ENCODE results near the gene GLI1. TPM values are rescaled to one million over a fixed set of nuclear protein-coding genes. Genes with fewer than 3 reads are reported as not detected.
"Not testable (repeated sequence)": the region's sequence is repeated elsewhere in the genome, so short reads cannot be mapped to it uniquely, and the experiment has no call there.

The GLI1 gene
- 0.47 TPM for total RNA-seq
- polyA plus RNA-seq = under 1 TPM in 3 of 4 donors, not detected in 1; 0.07 to 0.23 (median 0.13) TPM

- peaks cover 40% of the 10 kb centered on the region for H3K4me1 ChIP-seq (ENCODE audit: control insufficient read depth, insufficient read depth, low read length, poor library complexity, severe bottlenecking)
- H3K4me1 Mint-ChIP-seq = peaks cover 5 to 54% (median 33%) of the 10 kb centered on the region in 4 donors
- peak within 1 kb of the TSS; percentile 83 for H3K27ac ChIP-seq (ENCODE audit: insufficient read depth, low read length, poor library complexity, severe bottlenecking)
- peak within 1 kb of the TSS; percentile 87 for H3K4me3 ChIP-seq (ENCODE audit: low read depth, low read length)
- ATAC-seq (ENCODE audit: low read depth in 2 of 2) = no peak
- peak within 1 kb of the TSS; percentile 96 to 100 (median 96) for H3K4me3 Mint-ChIP-seq
- H3K36me3 ChIP-seq (ENCODE audit: control insufficient read depth, insufficient read depth, low read length) = no peaks in the 10 kb centered on the region
- H3K36me3 Mint-ChIP-seq = no peaks in the 10 kb centered on the region
- H3K9me3 ChIP-seq (ENCODE audit: control insufficient read depth in 2 of 2, low read length in 2 of 2) = no peaks in the 10 kb centered on the region
- H3K9me3 Mint-ChIP-seq = no peaks in the 10 kb centered on the region
- peak within 1 kb of the TSS; percentile 90 to 98 (median 97) for H3K27ac Mint-ChIP-seq
- DNase-seq = no peak
- peaks cover 46% of the 10 kb centered on the region for H3K27me3 Mint-ChIP-seq
- no peaks in the 10 kb centered on the region for H3K27me3 ChIP-seq (ENCODE audit: control insufficient read depth, insufficient read depth, low read length)
Measured at GRCh38 chr12:57459750-57460467, at the start of gene GLI1. Gene GLI1, plus strand, starts transcription at chr12:57459785. Its CDS starts 3,907 bp downstream, at chr12:57463692.

DNA sequence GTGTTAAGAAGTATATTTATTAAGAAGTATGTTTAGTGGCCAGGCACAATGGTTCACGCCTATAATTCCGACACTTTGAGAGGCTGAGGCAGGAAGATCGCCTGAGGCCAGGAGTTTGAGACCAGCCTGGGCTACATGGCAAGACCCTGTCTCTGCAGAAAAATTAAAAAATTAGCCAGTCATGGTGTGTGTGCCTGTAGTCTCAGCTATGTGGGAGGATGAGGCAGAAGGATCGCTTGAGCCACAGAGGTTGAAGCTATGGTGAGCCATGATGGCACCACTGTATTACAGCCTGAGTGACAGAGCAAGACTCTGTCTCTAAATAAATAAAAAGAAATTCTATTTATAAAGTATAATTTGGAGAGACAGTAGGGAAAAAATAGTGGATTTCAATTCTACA lies 49.1 kb upstream of the GLI1 start:
- Mint-ChIP-seq H3K4me1 (peaks cover 23 to 53% (median 27%) of the 10 kb centered on the region in 4 donors), H3K27ac (no peak overlapping the region), H3K9me3 (no peaks in the 10 kb centered on the region), H3K36me3 (peaks cover 4% of the 10 kb centered on the region), H3K27me3 (no peaks in the 10 kb centered on the region), H3K4me3 (no peak overlapping the region)
- ATAC-seq (ENCODE audit: low read depth in 2 of 2) (no peak), DNase-seq (no peak)
- no peak overlapping the region for H3K27ac ChIP-seq (ENCODE audit: insufficient read depth, low read length, poor library complexity, severe bottlenecking)
- H3K4me1 ChIP-seq (ENCODE audit: control insufficient read depth, insufficient read depth, low read length, poor library complexity, severe bottlenecking) = peaks cover 4% of the 10 kb centered on the region
- no peaks in the 10 kb centered on the region for H3K9me3 ChIP-seq (ENCODE audit: control insufficient read depth in 2 of 2, low read length in 2 of 2)
- H3K4me3 ChIP-seq (ENCODE audit: low read depth, low read length) = no peak overlapping the region
- H3K27me3 ChIP-seq (ENCODE audit: control insufficient read depth, insufficient read depth, low read length) = no peaks in the 10 kb centered on the region
- peaks cover 6% of the 10 kb centered on the region for H3K36me3 ChIP-seq (ENCODE audit: control insufficient read depth, insufficient read depth, low read length)

DNA sequence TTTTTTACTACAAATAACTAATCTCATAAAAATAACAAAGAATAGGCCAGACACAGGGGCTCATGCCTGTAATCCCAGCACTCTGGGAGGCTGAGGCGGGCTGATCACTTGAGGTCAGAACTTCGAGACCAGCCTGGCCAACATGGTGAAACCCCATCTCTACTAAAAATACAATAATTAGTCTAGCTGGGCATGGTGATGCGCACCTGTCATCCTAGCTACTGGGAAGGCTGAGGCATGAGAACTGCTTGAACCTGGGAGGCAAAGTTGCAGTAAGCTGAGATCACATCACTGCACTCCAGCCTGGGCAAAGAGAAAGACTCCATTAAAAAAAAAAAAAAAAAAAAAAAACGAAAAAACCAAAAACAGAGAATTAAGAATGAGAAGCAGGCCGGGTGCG lies 45.4 kb upstream of the GLI1 start:
- not testable (repeated sequence) for H3K4me3 Mint-ChIP-seq; H3K9me3 ChIP-seq (ENCODE audit: control insufficient read depth in 2 of 2, low read length in 2 of 2); H3K27ac Mint-ChIP-seq; H3K36me3 Mint-ChIP-seq; H3K4me1 ChIP-seq (ENCODE audit: control insufficient read depth, insufficient read depth, low read length, poor library complexity, severe bottlenecking); H3K27me3 Mint-ChIP-seq; DNase-seq; ATAC-seq (ENCODE audit: low read depth in 2 of 2); H3K27me3 ChIP-seq (ENCODE audit: control insufficient read depth, insufficient read depth, low read length); H3K9me3 Mint-ChIP-seq; H3K4me3 ChIP-seq (ENCODE audit: low read depth, low read length); H3K27ac ChIP-seq (ENCODE audit: insufficient read depth, low read length, poor library complexity, severe bottlenecking)
- peaks cover 10% of the 10 kb centered on the region for H3K36me3 ChIP-seq (ENCODE audit: control insufficient read depth, insufficient read depth, low read length)
- H3K4me1 Mint-ChIP-seq = peaks cover 36 to 68% (median 39%) of the 10 kb centered on the region in 4 donors

DNA sequence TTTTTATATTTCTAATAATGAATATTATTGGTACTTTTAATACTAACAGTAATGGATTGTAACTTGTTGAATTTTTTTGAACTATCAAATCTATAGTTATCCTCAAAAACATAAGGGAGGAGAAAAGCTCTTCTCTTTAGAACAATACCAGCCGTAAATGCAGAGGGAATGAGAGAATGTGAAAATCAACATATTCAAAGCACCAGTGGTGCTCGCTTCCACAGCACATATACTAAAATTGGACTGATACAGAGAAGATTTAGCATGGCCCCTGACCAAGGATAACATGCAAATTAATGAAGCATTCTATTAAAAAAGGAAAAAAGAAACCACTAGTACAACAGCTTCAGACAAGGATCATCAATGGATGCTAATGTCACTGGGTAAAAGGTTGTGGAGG lies 44.5 kb upstream of the GLI1 start:
- no peak for ATAC-seq (ENCODE audit: low read depth in 2 of 2)
- Mint-ChIP-seq H3K27me3 (no peaks in the 10 kb centered on the region), H3K9me3 (no peaks in the 10 kb centered on the region), H3K4me3 (peak overlapping the region in 1 of 4 donors; percentile 9), H3K27ac (peak overlapping the region in 2 of 3 donors; percentile 54 to 77), H3K4me1 (peaks cover 31 to 68% (median 44%) of the 10 kb centered on the region in 4 donors), H3K36me3 (peaks cover 5% of the 10 kb centered on the region)
- no peak for DNase-seq
- H3K9me3 ChIP-seq (ENCODE audit: control insufficient read depth in 2 of 2, low read length in 2 of 2) = no peaks in the 10 kb centered on the region
- no peaks in the 10 kb centered on the region for H3K27me3 ChIP-seq (ENCODE audit: control insufficient read depth, insufficient read depth, low read length)
- peaks cover 10% of the 10 kb centered on the region for H3K36me3 ChIP-seq (ENCODE audit: control insufficient read depth, insufficient read depth, low read length)
- no peak overlapping the region for H3K27ac ChIP-seq (ENCODE audit: insufficient read depth, low read length, poor library complexity, severe bottlenecking)
- H3K4me1 ChIP-seq (ENCODE audit: control insufficient read depth, insufficient read depth, low read length, poor library complexity, severe bottlenecking) = peaks cover 4% of the 10 kb centered on the region
- H3K4me3 ChIP-seq (ENCODE audit: low read depth, low read length) = no peak overlapping the region

DNA sequence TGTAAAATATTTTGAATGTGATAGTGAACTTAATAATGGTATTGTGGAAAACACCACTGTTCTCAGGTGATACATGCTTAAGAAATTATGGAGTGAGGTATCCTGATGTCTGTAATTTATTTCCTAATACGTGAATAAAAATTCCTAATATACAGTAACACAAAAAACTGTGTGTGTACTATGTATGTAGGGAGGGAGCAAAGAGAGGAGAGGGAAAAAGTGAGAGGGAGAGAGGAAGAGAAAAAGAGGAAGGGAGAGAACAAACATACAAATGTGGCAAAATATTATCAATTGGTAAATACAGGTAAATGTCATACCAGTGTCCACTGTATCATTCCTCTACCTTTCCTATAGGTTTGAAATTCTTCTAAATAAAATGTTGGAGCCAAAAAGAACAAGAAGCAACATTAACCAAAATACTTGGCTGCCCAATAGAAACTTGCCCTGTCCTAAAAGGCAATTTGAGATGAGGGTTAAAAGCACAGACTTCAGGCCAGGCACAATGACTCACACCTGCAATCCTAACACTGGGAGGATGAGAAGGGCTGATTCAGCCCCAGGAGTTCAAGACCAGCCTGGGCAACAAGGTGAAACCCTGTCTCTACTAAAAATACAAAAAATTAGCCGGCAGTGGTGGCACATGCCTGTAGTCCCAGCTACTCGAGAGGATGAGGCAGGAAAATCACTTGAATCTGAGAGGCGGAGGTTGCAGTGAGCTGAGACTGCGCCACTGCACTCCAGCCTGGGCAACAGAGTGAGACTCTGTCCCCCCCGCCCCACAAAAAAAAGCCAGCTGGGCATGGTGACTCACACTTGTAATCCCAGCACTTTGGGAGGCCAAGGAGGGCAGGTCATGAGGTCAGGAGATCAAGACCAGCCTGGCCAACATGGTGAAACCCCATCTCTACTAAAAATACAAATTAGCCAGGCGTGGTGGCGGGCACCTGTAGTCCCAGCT lies 43.3 kb upstream of the GLI1 start:
- Histone ChIP-seq H3K4me1 (ENCODE audit: control insufficient read depth, insufficient read depth, low read length, poor library complexity, severe bottlenecking) (peaks cover 1% of the 10 kb centered on the region), H3K36me3 (ENCODE audit: control insufficient read depth, insufficient read depth, low read length) (peaks cover 11% of the 10 kb centered on the region), H3K27ac (ENCODE audit: insufficient read depth, low read length, poor library complexity, severe bottlenecking) (no peak overlapping the region), H3K4me3 (ENCODE audit: low read depth, low read length) (no peak overlapping the region), H3K27me3 (ENCODE audit: control insufficient read depth, insufficient read depth, low read length) (no peaks in the 10 kb centered on the region), H3K9me3 (ENCODE audit: control insufficient read depth in 2 of 2, low read length in 2 of 2) (no peaks in the 10 kb centered on the region)
- Mint-ChIP-seq H3K4me1 (peaks cover 28 to 65% (median 41%) of the 10 kb centered on the region in 4 donors), H3K27me3 (no peaks in the 10 kb centered on the region), H3K36me3 (peaks cover 8% of the 10 kb centered on the region), H3K9me3 (no peaks in the 10 kb centered on the region), H3K4me3 (no peak overlapping the region), H3K27ac (peak overlapping the region in 1 of 3 donors; percentile 24)
- DNase-seq = no peak
- ATAC-seq (ENCODE audit: low read depth in 2 of 2) = no peak

DNA sequence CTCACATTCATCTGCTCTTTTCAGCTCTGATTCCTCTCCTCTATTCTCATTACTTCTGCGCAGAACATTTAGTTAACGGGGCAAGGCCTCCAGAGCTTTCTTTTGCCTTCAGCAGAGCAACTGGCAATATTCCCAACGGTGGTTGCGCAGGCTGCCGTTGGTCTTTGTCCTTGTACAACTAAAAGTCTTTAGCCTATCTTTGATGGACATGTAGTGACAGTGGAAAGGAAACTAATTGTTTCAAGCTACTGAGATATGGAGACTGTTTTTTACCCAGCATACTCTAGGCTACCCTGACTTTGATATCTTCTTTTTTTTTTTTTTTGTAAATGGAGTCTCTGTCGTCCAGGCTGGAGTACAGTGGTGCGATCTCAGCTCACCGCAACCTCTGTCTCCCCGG lies 41.3 kb upstream of the GLI1 start:
- no peak for DNase-seq
- ATAC-seq (ENCODE audit: low read depth in 2 of 2) = no peak
- H3K4me3 ChIP-seq (ENCODE audit: low read depth, low read length) = no peak overlapping the region
- H3K9me3 Mint-ChIP-seq = no peaks in the 10 kb centered on the region
- H3K36me3 Mint-ChIP-seq = peaks cover 18% of the 10 kb centered on the region
- peaks cover 18% of the 10 kb centered on the region for H3K36me3 ChIP-seq (ENCODE audit: control insufficient read depth, insufficient read depth, low read length)
- no peak overlapping the region for H3K27ac ChIP-seq (ENCODE audit: insufficient read depth, low read length, poor library complexity, severe bottlenecking)
- no peaks in the 10 kb centered on the region for H3K27me3 ChIP-seq (ENCODE audit: control insufficient read depth, insufficient read depth, low read length)
- H3K27me3 Mint-ChIP-seq = no peaks in the 10 kb centered on the region
- H3K4me1 Mint-ChIP-seq = peaks cover 23 to 51% (median 32%) of the 10 kb centered on the region in 4 donors
- H3K9me3 ChIP-seq (ENCODE audit: control insufficient read depth in 2 of 2, low read length in 2 of 2) = no peaks in the 10 kb centered on the region
- H3K27ac Mint-ChIP-seq = peak overlapping the region; percentile 5 to 81 (median 52)
- no peak overlapping the region for H3K4me3 Mint-ChIP-seq
- H3K4me1 ChIP-seq (ENCODE audit: control insufficient read depth, insufficient read depth, low read length, poor library complexity, severe bottlenecking) = no peaks in the 10 kb centered on the region

DNA sequence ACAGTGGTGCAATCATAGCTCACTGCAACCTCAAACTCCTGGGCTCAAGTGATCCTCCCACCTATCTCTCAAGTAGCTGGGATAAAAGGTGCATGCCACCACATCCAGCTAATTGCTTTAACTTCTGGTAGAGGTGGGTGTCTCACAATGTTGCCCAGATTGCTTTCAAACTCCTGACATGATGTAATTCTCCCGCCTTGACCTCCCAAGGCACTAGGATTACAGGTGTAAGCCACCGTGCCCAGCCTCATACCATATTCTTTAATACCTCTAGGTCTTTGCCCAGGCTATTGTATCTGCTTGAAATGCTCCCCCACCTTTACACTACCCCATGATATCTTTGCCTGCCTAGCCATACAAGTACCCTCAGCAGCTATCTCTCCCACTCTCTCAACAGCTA lies 40.1 kb upstream of the GLI1 start:
- H3K4me1 Mint-ChIP-seq = peaks cover 23 to 51% (median 35%) of the 10 kb centered on the region in 4 donors
- H3K27me3 Mint-ChIP-seq = no peaks in the 10 kb centered on the region
- Histone ChIP-seq H3K4me3 (ENCODE audit: low read depth, low read length) (no peak overlapping the region), H3K9me3 (ENCODE audit: control insufficient read depth in 2 of 2, low read length in 2 of 2) (no peaks in the 10 kb centered on the region), H3K27ac (ENCODE audit: insufficient read depth, low read length, poor library complexity, severe bottlenecking) (no peak overlapping the region), H3K4me1 (ENCODE audit: control insufficient read depth, insufficient read depth, low read length, poor library complexity, severe bottlenecking) (no peaks in the 10 kb centered on the region), H3K27me3 (ENCODE audit: control insufficient read depth, insufficient read depth, low read length) (no peaks in the 10 kb centered on the region), H3K36me3 (ENCODE audit: control insufficient read depth, insufficient read depth, low read length) (peaks cover 18% of the 10 kb centered on the region)
- DNase-seq = no peak
- peaks cover 21% of the 10 kb centered on the region for H3K36me3 Mint-ChIP-seq
- no peak for ATAC-seq (ENCODE audit: low read depth in 2 of 2)
- no peaks in the 10 kb centered on the region for H3K9me3 Mint-ChIP-seq
- peak overlapping the region; percentile 6 to 43 (median 37) for H3K27ac Mint-ChIP-seq
- H3K4me3 Mint-ChIP-seq = no peak overlapping the region

Measured in CD4-positive, CD25-positive, alpha-beta regulatory T cell (primary cell).